Embryonic facial prominence (tissue), 1 donor: ENCODE results near the gene SURF6.
"Not testable (repeated sequence)": the region's sequence is repeated elsewhere in the genome, so short reads cannot be mapped to it uniquely, and the experiment has no call there.

Experiments used
- DNase-seq: peaks from one replicate; pipeline ENCODE4 v3.0.0-alpha.2; 2016; ENCODE audit errors: extremely low spot score

Gene SURF6

DNA sequence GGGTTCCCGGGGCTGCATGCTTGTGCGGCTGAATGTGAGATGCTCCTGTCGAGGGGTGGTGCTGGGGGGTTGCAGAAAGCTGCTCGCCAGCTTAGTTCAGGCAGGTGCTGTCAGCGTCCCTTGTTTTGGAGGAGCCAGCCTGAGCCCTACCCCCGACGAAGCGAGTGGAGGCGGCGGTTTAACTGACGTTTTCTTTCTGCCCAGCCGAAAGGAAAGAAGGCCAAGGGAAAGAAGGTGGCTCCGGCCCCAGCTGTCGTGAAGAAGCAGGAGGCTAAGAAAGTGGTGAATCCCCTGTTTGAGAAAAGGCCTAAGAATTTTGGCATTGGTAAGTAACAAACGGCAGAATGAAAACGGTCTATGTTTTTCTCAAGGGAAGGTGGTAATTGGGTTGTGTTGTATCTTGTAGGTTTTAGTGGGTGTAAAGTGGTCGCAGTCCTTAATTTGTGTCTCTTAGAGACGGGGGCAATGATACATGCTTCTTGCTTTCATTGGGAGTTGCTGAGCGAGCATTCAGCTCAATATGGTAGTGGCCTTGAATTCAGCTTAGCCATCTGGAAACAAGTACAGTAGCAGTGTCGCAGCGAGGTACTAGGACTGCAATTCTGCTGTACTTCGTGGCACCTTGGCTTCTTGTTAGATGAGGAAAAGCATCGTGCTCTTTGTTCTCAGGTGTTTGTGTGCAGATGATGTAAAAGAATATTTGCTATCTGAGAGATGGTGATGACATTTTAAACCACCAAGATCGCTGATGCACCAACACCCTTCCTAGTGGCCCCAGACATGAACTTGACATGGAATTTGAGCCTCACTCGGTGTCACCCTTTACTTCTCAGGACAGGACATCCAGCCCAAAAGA is 13.0 kb upstream of the SURF6 start:
- DNase-seq = no peak

- DNase-seq = peak; percentile 95
Measured at GRCh38 chr9:133347985-133348717, 12.2 kb upstream of the SURF6 start, which contains the start of the genes MED22 and RPL7A. TSS of gene MED22 (minus strand) at chr9:133348131. CDS start at chr9:133346662, 1,469 bp downstream. TSS of gene RPL7A (plus strand) at chr9:133348218. CDS start at chr9:133348244, 26 bp downstream.

GRCh38 chr9:133347515-133347984 is 11.6 kb upstream of the SURF6 start:
- DNase-seq = no peak

DNA sequence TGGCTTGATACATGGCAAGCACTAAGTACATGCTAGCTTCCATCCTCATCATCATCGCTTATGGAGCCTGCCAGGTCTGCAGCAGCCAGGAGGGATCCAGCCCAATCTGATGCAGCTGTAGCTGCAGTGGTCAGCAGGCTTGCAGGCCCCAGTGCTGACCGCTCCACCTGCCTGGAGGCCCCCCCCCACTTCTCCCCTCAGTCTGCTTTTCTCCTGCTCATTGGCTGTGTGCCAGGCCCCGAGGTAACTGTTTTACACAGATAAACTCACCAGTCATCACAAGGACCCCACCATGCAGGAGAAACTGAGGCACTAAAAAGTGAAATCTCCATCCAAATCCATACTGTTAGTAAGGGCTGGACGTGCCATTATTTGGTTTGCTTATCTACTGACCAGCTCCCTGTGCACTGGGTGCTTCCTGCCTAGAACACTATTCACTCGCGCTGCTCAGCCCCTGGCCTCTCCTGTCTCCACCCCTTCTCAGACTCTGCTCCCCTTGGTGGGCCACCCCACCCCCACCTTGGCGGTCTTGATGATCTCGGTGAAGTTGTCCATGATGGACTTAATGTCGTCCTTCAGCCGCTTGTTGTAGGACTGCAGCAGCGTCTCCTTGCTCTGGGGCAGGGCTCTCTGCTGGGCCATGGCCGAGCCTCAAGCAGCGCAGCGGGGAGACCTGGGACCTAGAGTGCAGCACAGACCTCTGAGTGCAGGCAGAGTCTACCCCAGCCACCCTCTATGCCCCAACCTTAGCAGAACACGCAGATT is 10.2 kb upstream of the SURF6 start:
- DNase-seq = no peak

DNA sequence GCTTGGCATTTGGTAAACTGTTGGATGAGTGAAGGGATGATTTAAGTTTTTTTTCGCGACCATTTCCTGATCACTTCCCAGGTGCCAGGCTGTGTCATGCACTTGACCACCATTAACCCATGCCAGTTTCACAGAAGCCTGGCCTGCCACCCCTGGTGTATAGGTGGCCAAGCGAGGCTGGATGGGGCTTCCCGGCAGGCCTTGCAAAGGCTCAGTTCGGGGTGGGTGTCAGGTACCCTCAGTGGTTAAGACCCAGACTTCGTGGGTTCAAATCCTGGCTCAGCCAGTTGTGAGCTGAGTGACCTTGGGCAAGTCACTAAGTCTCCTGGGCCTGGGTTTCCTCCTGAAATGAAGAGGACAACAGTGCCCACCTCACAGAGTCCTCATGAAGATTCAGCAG is 9.6 kb upstream of the SURF6 start:
- DNase-seq = no peak

DNA sequence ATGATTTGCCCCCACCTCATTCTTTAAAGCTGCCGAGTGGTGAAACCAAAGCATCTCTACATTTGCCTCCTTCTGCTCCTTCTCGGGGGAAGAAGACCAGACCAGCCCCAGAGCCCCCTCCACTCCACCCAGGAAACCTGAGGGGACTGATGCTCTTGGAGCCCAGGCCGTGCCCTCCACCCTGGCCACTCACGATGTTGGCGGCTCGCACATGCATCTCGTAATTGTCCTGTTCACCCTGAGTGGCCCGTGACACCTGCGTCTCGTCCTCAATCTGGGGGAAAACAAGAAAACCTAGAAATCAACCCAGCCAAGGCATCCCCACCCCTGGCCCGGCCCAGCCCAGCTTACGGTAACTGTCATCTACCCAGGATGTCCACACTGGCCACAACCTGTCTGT is 9.0 kb upstream of the SURF6 start:
- DNase-seq = no peak

DNA sequence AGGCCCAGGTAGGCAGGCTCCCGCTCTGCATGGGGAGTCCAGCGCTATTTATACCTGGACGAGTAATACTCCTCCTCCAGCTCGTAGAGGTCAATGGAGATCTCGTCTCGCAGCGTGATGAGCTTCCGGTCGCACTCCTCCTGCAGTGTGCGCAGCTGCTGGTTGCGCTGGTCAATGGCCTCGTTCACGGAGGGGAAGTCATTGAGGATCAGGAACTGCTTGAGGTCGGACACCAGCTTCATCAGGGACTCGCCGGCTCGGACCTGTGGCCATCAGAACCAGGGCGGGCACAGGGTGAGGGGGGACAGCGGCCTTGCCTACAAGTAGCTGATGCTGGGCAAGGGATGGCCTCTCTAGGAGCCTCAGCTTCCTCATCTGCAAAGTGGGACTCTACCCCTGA is 8.1 kb upstream of the SURF6 start:
- DNase-seq = no peak

- DNase-seq = no peak
Measured at GRCh38 chr9:133342570-133342969, 6.6 kb upstream of the SURF6 start.

- no peak for DNase-seq
Measured at GRCh38 chr9:133342069-133342406, 6.0 kb upstream of the SURF6 start.

- no peak for DNase-seq
Measured at GRCh38 chr9:133341369-133342068, 5.5 kb upstream of the SURF6 start.

DNA sequence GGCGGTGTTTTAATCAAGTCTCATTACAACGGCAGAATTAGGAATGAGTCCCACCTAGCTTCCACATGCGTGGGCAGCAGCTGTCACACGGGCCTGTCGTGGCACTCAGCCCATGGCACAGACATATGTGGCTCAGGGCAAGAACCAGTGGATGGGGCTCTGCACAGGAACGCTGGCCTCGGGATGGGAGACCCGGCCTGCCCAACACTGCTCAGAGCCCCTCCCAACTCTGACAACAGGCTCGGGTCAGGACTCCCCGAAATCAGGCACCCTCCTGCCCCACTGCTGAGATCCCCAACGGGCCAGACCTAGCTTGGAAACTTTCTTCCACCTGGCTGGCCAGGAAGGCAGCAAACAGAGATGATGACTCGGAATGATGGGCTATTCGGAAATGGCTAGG is 4.9 kb upstream of the SURF6 start:
- DNase-seq = no peak

DNA sequence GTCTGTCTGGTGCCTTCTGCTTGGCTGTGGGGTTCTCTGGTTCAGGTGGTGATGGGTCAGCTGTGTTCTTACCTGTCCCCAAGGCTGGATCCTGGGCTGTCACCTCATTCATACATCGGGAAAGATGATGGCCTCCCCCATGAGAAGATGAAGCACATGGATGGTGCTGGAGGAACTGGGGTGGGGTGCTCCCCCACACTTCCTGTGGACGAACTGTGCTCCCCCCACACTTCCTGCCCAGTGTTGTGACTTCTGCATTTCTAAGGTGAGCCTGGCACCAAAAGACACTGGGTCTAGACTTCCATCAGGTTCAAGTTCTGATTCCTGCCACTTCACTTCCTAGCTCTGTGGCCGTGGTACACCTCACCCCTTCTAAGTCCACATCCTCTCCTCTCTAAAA is 4.3 kb upstream of the SURF6 start:
- no peak for DNase-seq

DNA sequence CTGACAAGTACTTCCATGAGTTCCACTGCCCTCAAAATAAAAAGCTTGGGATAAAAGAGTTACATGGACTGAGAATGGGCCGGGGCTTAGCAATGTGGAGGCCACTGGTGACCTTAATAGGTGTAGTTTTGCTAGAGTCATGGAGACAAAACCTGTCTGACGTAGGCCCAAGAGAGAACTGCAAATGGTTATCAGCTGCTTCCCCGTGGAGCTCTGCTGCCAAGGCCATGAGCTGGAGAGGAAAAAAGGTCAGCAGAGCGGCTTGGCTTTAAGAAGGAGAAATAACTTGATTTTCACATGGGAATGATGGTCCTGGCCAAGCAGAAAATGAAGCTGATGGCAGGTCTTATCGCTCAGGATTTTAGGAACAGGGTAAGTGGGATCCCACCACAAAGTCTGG is 3.7 kb upstream of the SURF6 start:
- no peak for DNase-seq

GRCh38 chr9:133334888-133335287 is 1.1 kb downstream of the SURF6 start:
- not testable (repeated sequence) for DNase-seq

- DNase-seq = no peak
Measured at GRCh38 chr9:133334161-133334560, 1.8 kb downstream of the SURF6 start.

GRCh38 chr9:133333566-133333965 is 2.4 kb downstream of the SURF6 start:
- no peak for DNase-seq

DNA sequence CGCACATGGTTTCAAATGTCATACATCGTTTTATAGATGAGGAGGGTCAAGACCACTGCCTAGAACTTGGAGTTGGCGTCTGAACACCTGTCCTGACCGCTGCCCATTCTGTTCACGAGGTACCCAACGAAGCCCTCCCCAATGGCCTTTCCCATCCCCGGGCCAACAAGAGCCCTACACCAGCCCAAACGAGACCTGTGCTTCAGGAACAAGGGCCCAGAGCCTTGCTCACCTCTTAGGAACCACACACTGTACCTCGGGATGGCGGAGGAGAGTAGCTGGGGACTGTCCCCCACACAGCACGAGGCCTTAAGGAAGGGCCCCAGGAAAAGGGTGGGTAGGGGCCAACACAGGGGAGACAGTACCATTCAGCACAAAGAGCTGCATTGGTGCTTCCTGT is 3.0 kb downstream of the SURF6 start:
- no peak for DNase-seq

GRCh38 chr9:133332381-133332730 is 3.6 kb downstream of the SURF6 start:
- DNase-seq = no peak

- no peak for DNase-seq
Measured at GRCh38 chr9:133331641-133332380, 4.2 kb downstream of the SURF6 start.

DNA sequence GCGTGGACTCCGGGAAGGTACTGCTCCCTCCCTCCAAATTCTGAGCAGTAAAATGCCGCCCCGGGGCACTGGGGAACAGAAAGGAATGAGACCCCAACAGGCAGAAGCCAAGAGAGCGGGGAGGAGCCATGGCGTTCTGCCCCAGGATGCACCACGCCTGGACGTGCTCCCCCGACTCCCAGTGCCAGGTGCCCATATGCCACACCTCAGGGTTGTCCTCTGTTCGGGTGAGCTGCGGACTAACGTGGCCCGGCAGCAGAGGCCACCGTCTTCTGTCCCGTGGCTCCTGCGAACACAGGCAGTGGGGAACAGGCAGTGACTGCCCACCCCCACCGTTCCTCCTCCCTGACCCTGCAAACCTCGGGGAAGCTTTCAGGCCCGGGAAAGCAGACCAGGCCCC is 4.8 kb downstream of the SURF6 start:
- no peak for DNase-seq
